ENCODE data around the gene USP19. TPM values are rescaled to one million over a fixed set of nuclear protein-coding genes. Genes with fewer than 3 reads are reported as not detected.

The USP19 gene
- total RNA-seq, 1 donor from 2014 or later: 75.9 TPM

DNA sequence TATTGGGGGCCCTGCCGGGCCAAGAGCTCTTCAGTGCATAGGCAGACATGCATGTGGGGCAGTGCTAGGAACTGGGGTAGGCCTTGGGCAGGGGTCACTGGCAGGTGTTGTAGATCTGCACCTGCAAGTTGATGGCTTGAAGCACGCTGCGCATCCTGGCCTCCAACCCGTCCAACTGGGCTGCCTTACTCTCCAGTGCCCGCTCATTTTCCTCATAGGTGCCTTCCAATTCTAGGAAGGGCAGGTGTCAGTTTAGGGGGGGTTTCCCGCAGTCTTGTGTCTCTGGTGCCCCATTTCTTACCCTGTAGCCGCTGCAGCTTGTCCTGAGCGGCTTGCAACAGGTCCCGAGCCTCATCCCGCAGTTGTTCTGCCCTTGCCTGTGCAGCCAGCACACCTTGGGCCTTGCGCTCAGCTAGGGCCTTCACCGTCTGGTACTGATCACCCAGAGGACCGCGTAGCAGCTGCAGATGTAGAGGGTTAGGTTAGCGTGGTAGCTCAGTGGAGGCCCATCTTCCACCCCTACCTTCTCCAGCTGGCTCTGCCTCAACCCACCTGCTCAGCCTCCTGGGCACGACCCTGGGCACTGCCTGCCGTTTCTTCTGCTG, 611 bp upstream of the USP19 start:
- no peaks in the 10 kb centered on the region for H3K27me3 Mint-ChIP-seq (ENCODE audit: unreplicated experiment)
- peak overlapping the region; percentile 88 for H3K27ac Mint-ChIP-seq (ENCODE audit: unreplicated experiment)
- peaks cover 10% of the 10 kb centered on the region for H3K4me1 Mint-ChIP-seq (ENCODE audit: unreplicated experiment)
- H3K36me3 Mint-ChIP-seq (ENCODE audit: unreplicated experiment): peaks cover 26% of the 10 kb centered on the region
- H3K4me3 Mint-ChIP-seq (ENCODE audit: unreplicated experiment): peak overlapping the region; percentile 79
- TF ChIP-seq, protein P1, sequence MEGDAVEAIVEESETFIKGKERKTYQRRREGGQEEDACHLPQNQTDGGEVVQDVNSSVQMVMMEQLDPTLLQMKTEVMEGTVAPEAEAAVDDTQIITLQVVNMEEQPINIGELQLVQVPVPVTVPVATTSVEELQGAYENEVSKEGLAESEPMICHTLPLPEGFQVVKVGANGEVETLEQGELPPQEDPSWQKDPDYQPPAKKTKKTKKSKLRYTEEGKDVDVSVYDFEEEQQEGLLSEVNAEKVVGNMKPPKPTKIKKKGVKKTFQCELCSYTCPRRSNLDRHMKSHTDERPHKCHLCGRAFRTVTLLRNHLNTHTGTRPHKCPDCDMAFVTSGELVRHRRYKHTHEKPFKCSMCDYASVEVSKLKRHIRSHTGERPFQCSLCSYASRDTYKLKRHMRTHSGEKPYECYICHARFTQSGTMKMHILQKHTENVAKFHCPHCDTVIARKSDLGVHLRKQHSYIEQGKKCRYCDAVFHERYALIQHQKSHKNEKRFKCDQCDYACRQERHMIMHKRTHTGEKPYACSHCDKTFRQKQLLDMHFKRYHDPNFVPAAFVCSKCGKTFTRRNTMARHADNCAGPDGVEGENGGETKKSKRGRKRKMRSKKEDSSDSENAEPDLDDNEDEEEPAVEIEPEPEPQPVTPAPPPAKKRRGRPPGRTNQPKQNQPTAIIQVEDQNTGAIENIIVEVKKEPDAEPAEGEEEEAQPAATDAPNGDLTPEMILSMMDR (IDR thresholded peaks at IDR 0.05): no peak
- DNase-seq (ENCODE audit: extremely low spot score, unreplicated experiment): no peak
- no peaks in the 10 kb centered on the region for H3K9me3 Mint-ChIP-seq (ENCODE audit: unreplicated experiment)

DNA sequence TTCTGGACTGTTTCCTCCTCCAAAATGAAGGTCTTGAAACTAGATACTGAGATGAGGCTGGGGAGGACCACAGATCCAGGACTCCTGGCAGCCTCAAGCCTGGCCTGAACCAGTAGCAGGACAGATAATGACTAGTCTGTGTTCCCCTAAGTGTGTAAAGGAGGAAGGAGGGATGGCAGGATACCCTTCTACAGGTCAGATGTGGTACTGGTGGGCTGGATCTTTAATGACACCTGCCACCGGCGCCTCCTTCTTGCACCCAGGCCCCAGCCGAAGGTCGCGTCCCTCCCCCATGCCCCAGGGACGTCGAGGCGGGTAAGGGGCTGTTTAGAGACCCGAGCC, 556 bp downstream of the USP19 start:
- no peaks in the 10 kb centered on the region for H3K9me3 Mint-ChIP-seq (ENCODE audit: unreplicated experiment)
- peaks cover 10% of the 10 kb centered on the region for H3K4me1 Mint-ChIP-seq (ENCODE audit: unreplicated experiment)
- H3K4me3 Mint-ChIP-seq (ENCODE audit: unreplicated experiment): peak overlapping the region; percentile 79
- TF ChIP-seq, protein P1 (IDR thresholded peaks at IDR 0.05): no peak
- H3K36me3 Mint-ChIP-seq (ENCODE audit: unreplicated experiment): peaks cover 33% of the 10 kb centered on the region
- peak overlapping the region; percentile 88 for H3K27ac Mint-ChIP-seq (ENCODE audit: unreplicated experiment)
- no peak for DNase-seq (ENCODE audit: extremely low spot score, unreplicated experiment)
- no peaks in the 10 kb centered on the region for H3K27me3 Mint-ChIP-seq (ENCODE audit: unreplicated experiment)

DNA sequence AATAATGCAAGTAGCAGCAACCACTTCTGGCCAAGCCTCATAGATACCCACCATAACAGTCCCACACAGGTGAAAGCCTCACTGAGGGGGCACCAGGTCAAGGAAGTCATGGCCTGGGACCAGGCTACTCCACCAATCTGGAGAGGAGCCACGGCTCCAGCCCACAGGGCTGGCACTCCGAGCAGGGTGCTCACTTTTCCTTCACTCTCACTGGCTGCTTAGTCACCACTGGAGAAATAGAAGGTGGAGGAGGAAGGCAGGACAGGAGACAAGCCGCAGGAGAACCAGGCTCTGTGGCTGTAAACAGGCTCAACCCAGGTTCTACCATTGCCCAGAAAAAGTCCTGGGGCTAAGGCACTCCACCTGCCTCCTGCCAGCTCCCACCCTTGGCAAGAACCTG, 1.2 kb downstream of the USP19 start:
- DNase-seq (ENCODE audit: extremely low spot score, unreplicated experiment): no peak
- Mint-ChIP-seq H3K27me3 (ENCODE audit: unreplicated experiment) (no peaks in the 10 kb centered on the region), H3K4me1 (ENCODE audit: unreplicated experiment) (peaks cover 10% of the 10 kb centered on the region), H3K36me3 (ENCODE audit: unreplicated experiment) (peaks cover 36% of the 10 kb centered on the region), H3K9me3 (ENCODE audit: unreplicated experiment) (no peaks in the 10 kb centered on the region), H3K27ac (ENCODE audit: unreplicated experiment) (peak overlapping the region; percentile 88), H3K4me3 (ENCODE audit: unreplicated experiment) (peak overlapping the region; percentile 79)
- TF ChIP-seq, protein P1 (IDR thresholded peaks at IDR 0.05): no peak

DNA sequence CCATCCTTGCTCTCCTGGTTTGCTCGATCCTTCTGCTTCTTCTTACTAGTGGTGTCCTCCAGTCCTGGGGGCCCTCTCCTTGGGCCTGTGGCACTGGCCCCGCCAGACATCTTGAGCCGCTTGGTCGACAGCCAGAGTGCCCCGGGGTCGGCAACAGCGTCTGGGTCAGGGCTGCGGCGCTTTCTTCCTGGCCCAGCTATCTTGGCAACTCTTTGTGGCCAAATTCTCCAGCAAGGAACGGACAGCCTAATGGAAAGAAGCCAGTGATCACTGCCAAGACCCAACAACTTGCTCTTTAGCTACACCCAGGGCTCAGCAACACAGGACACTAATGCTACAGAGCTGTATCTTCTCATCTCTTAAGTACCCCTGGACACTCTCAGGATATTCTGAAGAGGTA, 1.6 kb downstream of the USP19 start:
- Mint-ChIP-seq H3K27ac (ENCODE audit: unreplicated experiment) (no peak overlapping the region), H3K4me1 (ENCODE audit: unreplicated experiment) (peaks cover 10% of the 10 kb centered on the region), H3K9me3 (ENCODE audit: unreplicated experiment) (no peaks in the 10 kb centered on the region), H3K27me3 (ENCODE audit: unreplicated experiment) (no peaks in the 10 kb centered on the region), H3K4me3 (ENCODE audit: unreplicated experiment) (peak overlapping the region; percentile 79), H3K36me3 (ENCODE audit: unreplicated experiment) (peaks cover 38% of the 10 kb centered on the region)
- no peak for DNase-seq (ENCODE audit: extremely low spot score, unreplicated experiment)
- TF ChIP-seq, protein P1 (IDR thresholded peaks at IDR 0.05): no peak

DNA sequence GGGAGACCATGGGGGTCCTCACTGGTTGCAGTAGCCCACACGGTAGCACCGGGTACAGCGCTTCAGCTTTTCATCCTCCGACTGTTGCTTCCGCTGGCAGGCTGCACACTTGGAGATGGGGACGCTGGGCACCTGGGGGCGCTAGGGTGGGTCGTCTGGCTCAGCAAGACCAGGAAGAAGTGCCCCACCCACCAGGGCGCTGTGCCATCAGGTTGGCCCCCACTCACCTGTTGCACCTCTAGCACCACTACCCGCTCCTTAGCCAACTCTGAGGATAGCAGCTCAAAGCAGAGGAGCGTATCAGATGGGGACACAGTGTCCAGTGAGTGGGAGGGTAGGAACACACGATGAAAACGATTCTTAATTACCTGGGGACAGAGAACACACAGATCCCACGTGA, 8.4 kb downstream of the USP19 start:
- no peak overlapping the region for H3K4me3 Mint-ChIP-seq (ENCODE audit: unreplicated experiment)
- TF ChIP-seq, protein P1 (IDR thresholded peaks at IDR 0.05): no peak
- H3K4me1 Mint-ChIP-seq (ENCODE audit: unreplicated experiment): no peaks in the 10 kb centered on the region
- H3K27ac Mint-ChIP-seq (ENCODE audit: unreplicated experiment): no peak overlapping the region
- H3K9me3 Mint-ChIP-seq (ENCODE audit: unreplicated experiment): no peaks in the 10 kb centered on the region
- no peak for DNase-seq (ENCODE audit: extremely low spot score, unreplicated experiment)
- H3K36me3 Mint-ChIP-seq (ENCODE audit: unreplicated experiment): peaks cover 43% of the 10 kb centered on the region
- no peaks in the 10 kb centered on the region for H3K27me3 Mint-ChIP-seq (ENCODE audit: unreplicated experiment)

All from osteocyte (in vitro differentiated cells).